Measurements from ENCODE around the gene GPATCH8.
"Not testable (repeated sequence)": the region's sequence is repeated elsewhere in the genome, so short reads cannot be mapped to it uniquely, and the experiment has no call there.

Gene GPATCH8

DNA sequence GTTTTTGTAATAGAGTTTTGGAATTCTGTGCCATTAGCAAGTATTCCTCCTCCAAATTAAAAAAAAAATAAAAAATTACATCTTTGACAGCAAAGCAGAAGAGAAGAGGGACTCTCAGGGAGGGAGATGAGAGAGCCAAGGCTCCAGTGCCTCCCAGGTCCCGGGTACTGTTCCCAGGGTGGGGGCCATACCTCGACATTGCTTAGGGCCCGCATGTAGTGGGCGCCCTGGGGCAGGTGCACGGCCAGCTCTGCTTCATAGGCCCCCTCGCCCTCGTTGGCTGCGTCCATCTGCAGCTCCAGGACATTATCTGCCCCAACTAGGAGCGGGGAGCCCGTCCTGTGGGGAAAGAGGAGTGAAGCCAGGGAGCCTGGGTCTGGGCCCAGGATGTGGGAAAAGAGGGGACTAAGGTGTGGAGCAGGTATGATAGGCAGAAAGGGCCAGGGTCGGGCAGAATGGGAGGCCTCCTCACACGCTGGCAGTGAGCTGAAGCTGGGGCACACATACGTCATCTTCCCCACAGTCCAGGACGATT, 125.0 kb downstream of the GPATCH8 start:
- no peak overlapping the region for H3K9ac ChIP-seq (ENCODE audit: insufficient read length, low read depth)
- no peaks in the 10 kb centered on the region for H3K36me3 ChIP-seq (ENCODE audit: insufficient read depth, insufficient read length, low read length)
- no peak for TF ChIP-seq ZNF274 (IDR thresholded peaks at IDR 0.05; ENCODE audit: low read depth, low read length)
- no peak for TF ChIP-seq SUZ12 (IDR thresholded peaks at IDR 0.05; ENCODE audit: extremely low read depth, insufficient read depth, insufficient read length)
- TF ChIP-seq YY1 (IDR thresholded peaks at IDR 0.05; ENCODE audit: insufficient read depth, insufficient read length): no peak
- no peak for DNase-seq (ENCODE audit: low read depth, low spot score)
- H3K27me3 ChIP-seq (ENCODE audit: insufficient read depth, insufficient read length): peaks cover under 1% of the 10 kb centered on the region
- H3K4me1 ChIP-seq (ENCODE audit: insufficient read depth, insufficient read length): peaks cover 22% of the 10 kb centered on the region
- no peaks in the 10 kb centered on the region for H3K9me3 ChIP-seq (ENCODE audit: insufficient read depth, low read length)
- H3K4me3 ChIP-seq (ENCODE audit: insufficient read length, low read depth): no peak overlapping the region

DNA sequence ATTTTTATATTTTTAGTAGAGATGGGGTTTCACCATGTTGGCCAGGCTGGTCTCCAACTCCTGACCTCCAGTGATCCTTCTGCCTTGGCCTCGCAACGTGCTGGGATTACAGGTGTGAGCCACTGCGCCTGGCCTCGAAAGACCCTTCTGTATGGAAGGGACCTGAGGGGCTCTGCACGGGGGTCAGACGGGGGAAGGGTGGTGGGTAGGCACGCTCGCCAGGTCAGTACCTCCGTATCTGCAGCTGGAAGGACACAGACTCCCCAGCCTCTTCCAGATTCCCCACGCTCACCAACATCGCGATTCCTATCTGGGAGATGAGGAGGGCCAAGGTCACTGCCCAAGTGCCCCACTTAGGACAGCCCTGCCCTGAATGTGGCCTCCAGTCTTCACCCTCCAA, 126.4 kb downstream of the GPATCH8 start:
- Histone ChIP-seq H3K27me3 (ENCODE audit: insufficient read depth, insufficient read length) (no peaks in the 10 kb centered on the region), H3K9me3 (ENCODE audit: insufficient read depth, low read length) (no peaks in the 10 kb centered on the region), H3K4me1 (ENCODE audit: insufficient read depth, insufficient read length) (peaks cover 24% of the 10 kb centered on the region), H3K9ac (ENCODE audit: insufficient read length, low read depth) (no peak overlapping the region), H3K36me3 (ENCODE audit: insufficient read depth, insufficient read length, low read length) (no peaks in the 10 kb centered on the region), H3K4me3 (ENCODE audit: insufficient read length, low read depth) (no peak overlapping the region)
- TF ChIP-seq ZNF274 (IDR thresholded peaks at IDR 0.05; ENCODE audit: low read depth, low read length) (no peak), YY1 (IDR thresholded peaks at IDR 0.05; ENCODE audit: insufficient read depth, insufficient read length) (no peak), SUZ12 (IDR thresholded peaks at IDR 0.05; ENCODE audit: extremely low read depth, insufficient read depth, insufficient read length) (no peak)
- DNase-seq (ENCODE audit: low read depth, low spot score): no peak

DNA sequence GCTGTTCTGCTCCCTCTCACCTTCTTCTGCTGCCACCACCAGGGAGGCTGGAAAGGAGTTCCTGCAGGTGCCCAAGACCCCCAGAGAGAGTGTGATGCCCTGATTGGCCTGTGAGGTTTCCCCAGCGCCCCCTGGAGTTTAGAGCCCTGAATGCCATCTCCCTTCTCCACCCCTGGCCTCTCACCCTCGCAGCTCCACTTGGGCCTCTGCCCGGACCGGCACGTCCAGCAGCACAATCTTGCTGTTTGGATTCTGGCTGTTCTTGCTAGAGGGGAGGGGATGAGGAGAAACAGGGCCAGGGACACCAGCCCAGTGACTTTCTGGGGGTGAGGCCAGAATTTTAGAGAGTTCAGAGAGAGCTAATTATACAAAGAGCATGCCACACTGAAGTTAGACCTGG, 127.1 kb downstream of the GPATCH8 start:
- Histone ChIP-seq H3K9me3 (ENCODE audit: insufficient read depth, low read length) (no peaks in the 10 kb centered on the region), H3K4me1 (ENCODE audit: insufficient read depth, insufficient read length) (peaks cover 24% of the 10 kb centered on the region), H3K36me3 (ENCODE audit: insufficient read depth, insufficient read length, low read length) (no peaks in the 10 kb centered on the region), H3K27me3 (ENCODE audit: insufficient read depth, insufficient read length) (no peaks in the 10 kb centered on the region), H3K9ac (ENCODE audit: insufficient read length, low read depth) (peak overlapping the region; percentile 39), H3K4me3 (ENCODE audit: insufficient read length, low read depth) (no peak overlapping the region)
- no peak for DNase-seq (ENCODE audit: low read depth, low spot score)
- TF ChIP-seq ZNF274 (IDR thresholded peaks at IDR 0.05; ENCODE audit: low read depth, low read length): no peak

DNA sequence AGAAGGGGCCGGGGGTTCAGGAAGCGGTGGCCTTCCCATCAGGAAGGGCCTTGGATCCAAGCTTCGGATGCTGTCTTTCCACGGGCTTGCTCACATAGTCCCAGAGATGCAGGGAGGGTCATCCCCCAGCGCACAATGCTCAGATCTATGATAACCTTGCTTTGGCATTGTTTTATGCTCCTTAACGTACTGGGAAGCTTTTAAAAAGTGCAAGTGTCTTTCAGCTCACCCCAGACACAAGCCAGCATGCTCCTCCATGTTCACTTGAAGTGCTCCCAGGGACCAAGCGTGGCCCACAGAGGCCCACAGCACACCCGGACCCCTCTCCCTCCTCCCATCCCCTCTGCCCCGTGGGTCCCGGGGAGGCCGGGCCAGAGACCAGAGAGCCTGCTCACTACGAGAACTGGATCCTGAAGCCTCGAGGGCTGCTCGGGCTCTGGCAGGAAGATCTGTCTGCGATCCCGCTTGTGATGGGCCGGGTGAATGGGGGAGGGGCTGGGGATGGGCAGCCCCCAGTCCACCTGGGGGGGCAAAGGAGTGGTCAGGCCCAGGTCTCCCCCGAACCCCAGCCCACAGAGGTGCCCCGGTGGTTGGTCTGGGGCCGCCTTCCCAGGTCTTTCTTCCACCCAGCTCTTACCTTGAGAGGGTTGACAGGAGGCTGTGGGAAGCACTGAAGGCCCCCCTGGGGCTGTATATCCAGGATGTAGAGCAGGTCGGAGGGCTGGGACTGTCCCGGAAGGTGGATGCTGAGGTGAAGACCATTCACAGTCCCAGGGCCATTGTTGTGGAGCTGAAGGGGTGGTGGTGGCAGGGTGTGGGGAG, 127.8 kb downstream of the GPATCH8 start:
- peaks cover 20% of the 10 kb centered on the region for H3K4me1 ChIP-seq (ENCODE audit: insufficient read depth, insufficient read length)
- TF ChIP-seq ZNF274 (IDR thresholded peaks at IDR 0.05; ENCODE audit: low read depth, low read length) (no peak), YY1 (IDR thresholded peaks at IDR 0.05; ENCODE audit: insufficient read depth, insufficient read length) (no peak), SUZ12 (IDR thresholded peaks at IDR 0.05; ENCODE audit: extremely low read depth, insufficient read depth, insufficient read length) (no peak)
- no peaks in the 10 kb centered on the region for H3K9me3 ChIP-seq (ENCODE audit: insufficient read depth, low read length)
- H3K27me3 ChIP-seq (ENCODE audit: insufficient read depth, insufficient read length): no peaks in the 10 kb centered on the region
- peak overlapping the region; percentile 67 for H3K9ac ChIP-seq (ENCODE audit: insufficient read length, low read depth)
- DNase-seq (ENCODE audit: low read depth, low spot score): no peak
- no peaks in the 10 kb centered on the region for H3K36me3 ChIP-seq (ENCODE audit: insufficient read depth, insufficient read length, low read length)
- H3K4me3 ChIP-seq (ENCODE audit: insufficient read length, low read depth): no peak overlapping the region

DNA sequence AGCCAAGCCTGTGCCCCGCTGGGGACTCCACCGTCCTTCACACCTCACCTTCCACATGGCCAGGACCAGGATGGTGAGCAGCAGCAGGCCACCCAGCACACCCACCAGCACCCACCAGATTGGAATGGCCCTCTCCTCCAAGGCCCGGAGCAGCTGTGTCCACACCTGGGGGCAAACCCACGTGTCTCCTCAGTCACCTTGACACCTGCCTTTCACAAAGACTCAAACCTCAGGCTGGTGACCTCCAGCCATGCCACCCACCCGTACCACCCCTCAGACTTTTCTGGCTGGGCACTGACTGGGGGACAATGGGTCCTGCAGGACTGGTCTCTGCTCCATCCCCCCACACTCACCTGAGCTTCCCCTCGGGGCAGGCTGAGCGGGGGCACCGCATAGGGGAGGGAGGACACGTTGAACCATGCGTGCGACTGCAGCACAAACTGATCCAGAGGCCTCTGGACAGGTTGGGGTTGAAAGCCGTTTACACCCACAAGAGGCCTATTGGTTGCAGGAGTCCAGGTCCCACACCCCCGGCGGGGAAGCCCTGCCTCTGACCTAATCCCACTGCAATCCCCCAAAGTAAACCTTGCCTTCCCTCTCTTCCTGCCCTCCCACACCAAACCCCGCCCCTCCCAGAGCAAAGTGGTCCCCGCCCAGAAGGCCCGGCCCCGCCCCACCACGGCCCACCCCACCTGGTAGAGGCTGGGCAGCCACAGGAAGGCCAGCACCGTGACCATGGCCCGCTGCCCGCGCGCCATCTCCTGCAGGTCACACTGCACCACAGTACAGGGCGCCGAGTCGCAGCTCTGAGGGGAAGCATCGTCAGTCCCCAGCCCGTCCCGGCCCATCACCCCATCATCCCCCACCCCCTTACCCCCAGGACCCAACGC, 128.7 kb downstream of the GPATCH8 start:
- H3K9me3 ChIP-seq (ENCODE audit: insufficient read depth, low read length): no peaks in the 10 kb centered on the region
- H3K36me3 ChIP-seq (ENCODE audit: insufficient read depth, insufficient read length, low read length): no peaks in the 10 kb centered on the region
- H3K9ac ChIP-seq (ENCODE audit: insufficient read length, low read depth): peak overlapping the region; percentile 25
- H3K4me3 ChIP-seq (ENCODE audit: insufficient read length, low read depth): no peak overlapping the region
- no peak for DNase-seq (ENCODE audit: low read depth, low spot score)
- H3K4me1 ChIP-seq (ENCODE audit: insufficient read depth, insufficient read length): peaks cover 20% of the 10 kb centered on the region
- H3K27me3 ChIP-seq (ENCODE audit: insufficient read depth, insufficient read length): no peaks in the 10 kb centered on the region
- TF ChIP-seq SUZ12 (IDR thresholded peaks at IDR 0.05; ENCODE audit: extremely low read depth, insufficient read depth, insufficient read length): no peak
- TF ChIP-seq YY1 (IDR thresholded peaks at IDR 0.05; ENCODE audit: insufficient read depth, insufficient read length): no peak
- TF ChIP-seq ZNF274 (IDR thresholded peaks at IDR 0.05; ENCODE audit: low read depth, low read length): no peak

DNA sequence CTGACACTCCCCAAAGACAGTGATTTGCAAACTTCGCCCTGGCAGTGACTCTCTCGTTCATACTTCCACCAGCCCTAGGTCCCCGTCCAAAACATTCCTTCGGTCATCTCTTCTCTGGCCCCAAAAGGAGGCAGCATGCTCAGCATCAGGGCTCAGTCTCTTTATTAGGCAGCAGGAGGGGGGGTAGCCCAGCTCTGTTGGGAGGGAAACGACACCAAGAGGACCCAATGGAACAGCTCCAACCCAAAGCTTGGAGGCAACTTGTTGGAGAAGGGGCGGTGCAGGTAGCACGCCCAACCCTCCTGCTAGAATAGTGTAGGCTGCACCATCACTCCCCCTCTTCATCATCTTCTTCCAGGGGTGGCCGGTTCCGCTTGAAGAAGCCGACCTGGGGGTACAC, 131.2 kb downstream of the GPATCH8 start:
- DNase-seq (ENCODE audit: low read depth, low spot score): no peak
- Histone ChIP-seq H3K27me3 (ENCODE audit: insufficient read depth, insufficient read length) (peaks cover 2% of the 10 kb centered on the region), H3K9me3 (ENCODE audit: insufficient read depth, low read length) (no peaks in the 10 kb centered on the region), H3K36me3 (ENCODE audit: insufficient read depth, insufficient read length, low read length) (no peaks in the 10 kb centered on the region), H3K4me1 (ENCODE audit: insufficient read depth, insufficient read length) (peaks cover 20% of the 10 kb centered on the region), H3K4me3 (ENCODE audit: insufficient read length, low read depth) (no peak overlapping the region), H3K9ac (ENCODE audit: insufficient read length, low read depth) (no peak overlapping the region)
- TF ChIP-seq YY1 (IDR thresholded peaks at IDR 0.05; ENCODE audit: insufficient read depth, insufficient read length) (no peak), SUZ12 (IDR thresholded peaks at IDR 0.05; ENCODE audit: extremely low read depth, insufficient read depth, insufficient read length) (no peak), ZNF274 (IDR thresholded peaks at IDR 0.05; ENCODE audit: low read depth, low read length) (no peak)

DNA sequence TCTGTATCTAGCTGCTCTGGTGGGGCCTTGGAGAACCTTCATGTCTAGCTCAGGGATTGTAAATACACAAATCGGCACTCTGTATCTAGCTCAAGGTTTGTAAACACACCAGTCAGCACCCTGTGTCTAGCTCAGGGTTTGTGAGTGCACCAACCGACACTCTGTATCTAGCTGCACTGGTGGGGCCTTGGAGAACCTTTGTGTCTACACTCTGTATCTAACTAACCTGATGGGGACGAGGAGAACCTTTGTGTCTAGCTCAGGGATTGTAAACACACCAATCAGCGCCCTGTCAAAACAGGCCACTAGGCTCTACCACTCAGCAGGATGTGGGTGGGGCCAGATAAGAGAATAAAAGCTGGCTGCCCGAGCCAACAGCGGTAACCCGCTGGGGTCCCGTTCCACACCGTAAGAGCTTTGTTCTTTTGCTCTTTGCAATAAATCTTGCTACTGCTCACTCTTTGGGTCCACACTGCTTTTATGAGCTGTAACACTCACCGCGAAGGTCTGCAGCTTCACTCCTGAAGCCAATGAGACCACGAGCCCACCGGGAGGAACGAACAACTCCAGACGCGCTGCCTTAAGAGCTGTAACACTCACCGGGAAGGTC, 133.7 kb downstream of the GPATCH8 start:
- not testable (repeated sequence) for H3K4me3 ChIP-seq (ENCODE audit: insufficient read length, low read depth); DNase-seq (ENCODE audit: low read depth, low spot score); H3K9me3 ChIP-seq (ENCODE audit: insufficient read depth, low read length); H3K4me1 ChIP-seq (ENCODE audit: insufficient read depth, insufficient read length); H3K9ac ChIP-seq (ENCODE audit: insufficient read length, low read depth); H3K36me3 ChIP-seq (ENCODE audit: insufficient read depth, insufficient read length, low read length)
- H3K27me3 ChIP-seq (ENCODE audit: insufficient read depth, insufficient read length): peaks cover 17% of the 10 kb centered on the region

DNA sequence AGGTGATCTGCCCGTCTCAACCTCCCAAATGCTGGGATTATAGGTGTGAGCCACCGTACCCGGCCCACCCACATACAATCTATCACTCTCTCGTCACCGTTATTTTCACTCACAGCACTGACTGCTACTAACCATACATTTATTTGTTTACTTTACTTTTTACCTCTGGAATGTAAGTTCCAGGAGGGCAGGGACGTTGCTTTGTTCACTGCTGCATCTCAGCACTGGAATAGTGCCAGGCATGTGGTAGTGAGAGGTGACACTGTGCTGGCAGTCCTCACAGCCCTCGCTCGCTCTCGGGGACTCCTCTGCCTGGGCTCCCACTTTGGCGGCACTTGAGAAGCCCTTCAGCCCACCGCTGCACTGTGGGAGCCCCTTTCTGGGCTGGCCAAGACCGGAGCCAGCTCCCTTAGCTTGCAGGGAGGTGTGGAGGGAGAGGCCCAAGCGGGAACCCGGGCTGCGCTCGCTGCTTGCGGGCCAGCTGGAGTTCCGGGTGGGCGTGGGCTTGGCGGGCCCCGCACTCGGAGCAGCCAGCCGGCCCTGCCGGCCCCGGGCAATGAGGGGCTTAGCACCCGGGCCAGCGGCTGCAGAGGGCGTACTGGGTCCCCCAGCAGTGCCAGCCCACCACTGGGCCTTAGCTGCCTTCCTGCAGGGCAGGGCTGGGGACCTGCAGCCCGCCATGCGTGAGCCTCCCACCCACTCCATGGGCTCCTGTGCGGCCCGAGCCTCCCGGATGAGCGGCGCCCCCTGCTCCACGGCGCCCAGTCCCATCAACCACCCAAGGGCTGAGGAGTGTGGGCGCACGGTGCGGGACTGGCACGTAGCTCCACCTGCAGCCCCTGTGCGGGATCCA, 134.6 kb downstream of the GPATCH8 start:
- H3K36me3 ChIP-seq (ENCODE audit: insufficient read depth, insufficient read length, low read length); H3K9me3 ChIP-seq (ENCODE audit: insufficient read depth, low read length); H3K4me3 ChIP-seq (ENCODE audit: insufficient read length, low read depth); H3K9ac ChIP-seq (ENCODE audit: insufficient read length, low read depth); H3K4me1 ChIP-seq (ENCODE audit: insufficient read depth, insufficient read length); DNase-seq (ENCODE audit: low read depth, low spot score): not testable (repeated sequence)
- peaks cover 22% of the 10 kb centered on the region for H3K27me3 ChIP-seq (ENCODE audit: insufficient read depth, insufficient read length)

All from NT2/D1 (cell line).